IMR-90 (cell line): ENCODE data around the gene GPR157.

Experiments
- BHLHE40 ChIP-seq: fragments of 150-350 bp; IDR thresholded peaks from 2 replicates; pipeline ENCODE4 v1.6.1; 2016; ENCODE audit warnings: mild to moderate bottlenecking, low read depth, low read length
- CEBPB ChIP-seq: IDR thresholded peaks from 2 replicates; pipeline ENCODE4 v1.6.1; 2012; ENCODE audit warnings: low read depth, low read length, improper control_type of control experiment
- CTCF ChIP-seq: conservative IDR thresholded peaks from 2 replicates; pipeline ENCODE4 v1.5.1; 2012; ENCODE audit warnings: mild to moderate bottlenecking, low read depth, low read length, improper control_type of control experiment
- ELK1 ChIP-seq: fragments of 150-350 bp; IDR thresholded peaks from 2 replicates; pipeline ENCODE4 v1.6.1; 2016; ENCODE audit warnings: low read depth, mild to moderate bottlenecking, low read length, moderate library complexity, borderline replicate concordance
- MXI1 ChIP-seq: IDR thresholded peaks from 2 replicates; pipeline ENCODE4 v1.6.1; 2012; ENCODE audit warnings: low read depth, mild to moderate bottlenecking, low read length, moderate library complexity, borderline replicate concordance
- POLR2A ChIP-seq: IDR thresholded peaks from 2 replicates; pipeline ENCODE4 v1.6.1; 2012; ENCODE audit warnings: mild to moderate bottlenecking, low read depth, low read length
- SMC3 ChIP-seq: fragments of 150-350 bp; IDR thresholded peaks from 2 replicates; pipeline ENCODE4 v1.6.1; 2016; ENCODE audit warnings: low read depth, mild to moderate bottlenecking, antibody characterized with exemption, low read length, moderate library complexity

- TF ChIP-seq CTCF (peak; percentile 16; the same call in 1 of the 2 replicates), CEBPB (peak; percentile 97), BHLHE40 (peak; percentile 51; the same call in 1 of the 2 replicates), MXI1 (peak; percentile 95), ELK1 (no peak), POLR2A (no peak), SMC3 (no peak)
Measured at GRCh38 chr1:9066945-9067807, 61.7 kb downstream of the GPR157 start.
